Measurements from ENCODE around the gene APOB.

Gene APOB

DNA sequence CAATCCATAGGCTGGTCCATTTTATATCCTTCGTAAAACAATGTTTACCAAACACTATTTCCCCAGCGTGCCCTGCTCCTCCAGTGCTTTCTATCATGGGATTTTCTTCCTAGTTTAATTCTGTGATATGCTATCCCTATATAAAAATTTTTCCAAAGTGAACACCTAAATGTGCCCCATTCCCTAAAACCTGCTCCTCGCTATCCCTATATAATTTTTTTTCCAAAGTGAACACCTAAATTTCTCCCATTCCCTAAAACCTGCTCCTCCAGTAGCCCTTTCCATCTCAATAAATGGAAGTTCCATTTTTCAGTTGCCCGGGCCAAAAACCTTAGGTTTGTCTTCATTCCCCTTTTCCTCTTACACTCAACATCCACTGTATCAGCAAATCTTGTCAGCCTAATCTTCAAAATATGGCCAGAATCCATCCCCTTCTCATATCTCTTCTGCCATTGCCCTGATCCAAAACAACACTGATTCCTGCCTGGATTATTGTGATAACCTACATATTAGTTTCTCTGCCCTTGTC, 26.1 kb downstream of the APOB start:
- no peak for DNase-seq

DNA sequence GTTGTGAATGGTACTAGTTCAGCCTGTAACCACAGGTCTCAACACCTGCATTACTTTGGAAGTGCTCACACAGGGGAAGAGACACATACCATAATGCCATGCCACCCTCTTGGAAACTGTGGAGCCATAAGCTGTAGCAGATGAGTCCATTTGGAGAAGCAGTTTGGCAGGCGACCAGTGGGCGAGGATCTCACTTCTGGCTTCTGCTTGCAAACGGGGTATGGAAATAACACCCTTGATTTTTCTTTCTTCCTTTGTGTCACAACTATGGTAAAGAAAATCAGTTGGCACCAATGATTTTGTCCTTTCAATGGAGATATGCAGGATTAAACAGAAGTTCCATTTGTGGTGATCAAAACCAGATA, 28.6 kb downstream of the APOB start:
- DNase-seq = no peak

DNA sequence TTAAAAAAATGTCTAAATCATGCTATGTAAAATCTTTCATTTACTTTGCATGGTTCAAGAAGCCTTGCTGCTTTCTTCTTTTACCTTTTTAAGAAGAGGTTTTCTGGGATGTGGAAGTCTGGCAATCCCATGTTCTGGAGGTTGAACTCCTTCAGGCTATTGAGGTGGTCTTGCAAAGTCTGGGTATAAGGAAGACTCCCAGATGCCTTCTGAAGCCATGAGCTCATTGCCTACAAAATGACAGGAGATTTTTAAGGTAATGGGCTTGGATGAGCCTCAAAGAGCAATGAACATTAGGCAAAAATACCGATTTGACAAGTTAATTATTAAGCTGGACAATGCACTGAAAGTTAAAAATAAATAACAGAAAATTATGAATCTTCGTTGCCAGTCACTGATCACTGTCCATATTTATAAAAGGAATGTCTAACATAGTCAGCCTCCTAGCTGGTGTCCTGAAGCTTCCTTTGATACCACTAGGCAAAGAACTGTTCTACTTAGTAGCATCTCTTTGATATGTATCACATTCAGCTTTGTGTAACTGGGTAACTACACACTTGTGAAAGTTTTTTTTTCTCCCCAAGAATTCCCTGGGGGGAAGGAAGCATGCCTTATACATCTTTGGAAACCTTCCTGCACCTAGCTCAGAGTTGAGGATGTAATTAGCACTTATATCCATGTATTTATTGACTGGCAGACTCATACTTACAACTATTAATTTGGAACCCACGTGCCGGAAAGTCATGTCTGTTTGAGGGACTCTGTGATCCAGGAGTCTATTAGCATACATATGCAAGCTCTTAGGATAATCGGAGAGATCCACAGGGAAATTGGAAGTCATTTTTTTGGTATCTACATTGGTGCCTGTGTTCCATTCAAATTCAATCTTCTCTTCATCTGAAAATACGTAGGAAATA, 29.3 kb downstream of the APOB start:
- DNase-seq = no peak

- no peak for DNase-seq
Observed at GRCh38 chr2:21013043-21013816, 30.6 kb downstream of the APOB start.

GRCh38 chr2:21012557-21012937, 31.3 kb downstream of the APOB start:
- no peak for DNase-seq

- DNase-seq = no peak
Observed at GRCh38 chr2:21011876-21012556, 31.9 kb downstream of the APOB start.

DNA sequence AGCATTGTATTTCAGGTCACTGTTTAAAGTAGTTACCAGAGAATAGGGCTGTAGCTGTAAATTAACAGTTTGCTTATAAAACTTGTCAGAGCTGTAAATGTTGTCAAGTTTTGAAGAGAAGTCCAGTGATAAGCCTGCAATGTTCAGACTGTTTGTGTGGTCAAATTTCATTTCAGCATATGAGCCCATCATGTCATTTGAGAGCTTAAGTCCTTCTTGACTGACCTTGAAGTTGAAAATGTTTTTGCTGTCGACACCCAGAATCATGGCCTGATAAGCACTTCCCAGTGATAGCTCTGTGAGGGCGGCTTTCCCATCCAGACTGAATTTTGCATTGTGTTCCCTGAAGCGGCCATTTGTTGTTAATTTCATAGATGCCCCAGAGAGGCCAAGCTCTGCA, 32.4 kb downstream of the APOB start:
- DNase-seq = no peak

- no peak for DNase-seq
Observed at GRCh38 chr2:21010813-21011439, 32.9 kb downstream of the APOB start.

DNA sequence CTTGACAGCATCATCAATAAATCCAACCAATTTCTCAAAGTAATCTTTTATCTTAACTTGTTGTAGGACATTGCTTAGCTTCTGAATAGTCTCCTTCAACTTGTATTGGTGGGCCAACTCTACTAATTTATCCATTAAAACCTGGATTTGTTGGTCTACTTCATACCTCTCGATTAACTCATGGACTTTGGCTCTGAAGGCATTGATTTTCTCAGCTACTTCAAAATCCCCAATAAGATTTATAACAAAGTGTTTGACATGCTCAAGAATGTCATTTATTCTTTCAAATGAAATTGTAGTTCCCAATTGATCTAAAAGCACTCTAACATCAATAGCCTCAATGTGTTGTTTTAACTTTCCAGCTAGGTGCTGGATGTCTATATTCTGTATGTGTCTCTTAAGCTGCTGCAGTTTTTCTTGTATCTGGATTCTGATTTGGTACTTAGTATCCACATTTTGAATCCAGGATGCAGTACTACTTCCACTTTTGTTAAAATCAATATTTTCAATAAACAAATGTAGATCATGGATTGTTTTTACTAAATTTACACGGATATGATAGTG, 34.1 kb downstream of the APOB start:
- DNase-seq = no peak

- DNase-seq = no peak
Observed at GRCh38 chr2:21008790-21009661, 34.8 kb downstream of the APOB start.

GRCh38 chr2:21008014-21008789, 35.7 kb downstream of the APOB start:
- DNase-seq = no peak

DNA sequence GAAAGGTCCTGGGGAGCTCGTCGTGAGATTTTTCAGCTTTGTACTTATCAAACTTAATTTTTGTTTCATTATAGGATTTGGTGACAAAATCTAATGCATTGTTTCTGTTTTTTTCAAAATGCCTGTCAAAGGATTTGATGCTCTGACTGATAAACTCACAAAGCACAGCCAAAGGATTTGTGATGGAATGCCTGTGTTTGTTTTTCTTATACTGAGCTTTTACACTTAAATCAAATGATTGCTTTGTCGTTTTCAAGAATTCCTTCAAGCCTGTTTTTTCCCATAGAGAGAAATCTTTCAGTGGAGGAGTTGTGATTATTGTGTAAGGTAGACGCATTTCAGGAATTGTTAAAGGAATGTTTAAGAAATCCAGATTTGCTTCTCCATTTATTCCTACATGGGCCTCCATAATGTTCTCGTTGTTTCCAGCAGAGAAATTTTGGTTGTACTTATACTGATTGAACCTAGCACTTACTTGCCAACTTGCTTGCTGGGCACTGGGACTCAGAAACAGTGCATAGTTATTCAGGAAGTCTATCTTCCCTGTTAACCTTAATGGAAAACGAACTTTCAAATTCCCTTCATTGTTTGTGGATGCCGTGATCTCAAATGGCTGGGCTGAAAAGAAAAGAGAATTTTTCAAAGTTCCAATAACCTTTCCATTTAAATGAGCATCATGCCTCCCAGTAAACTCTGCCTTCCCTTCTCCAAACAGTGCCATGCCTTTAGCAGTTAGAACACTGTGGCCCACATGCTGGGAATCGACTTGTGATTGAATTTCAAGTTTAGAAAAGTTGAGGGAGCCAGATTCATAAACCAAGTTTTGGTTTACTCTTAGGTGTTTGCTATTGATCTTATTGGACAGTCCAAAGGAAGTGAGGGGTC, 36.5 kb downstream of the APOB start:
- DNase-seq = no peak

DNA sequence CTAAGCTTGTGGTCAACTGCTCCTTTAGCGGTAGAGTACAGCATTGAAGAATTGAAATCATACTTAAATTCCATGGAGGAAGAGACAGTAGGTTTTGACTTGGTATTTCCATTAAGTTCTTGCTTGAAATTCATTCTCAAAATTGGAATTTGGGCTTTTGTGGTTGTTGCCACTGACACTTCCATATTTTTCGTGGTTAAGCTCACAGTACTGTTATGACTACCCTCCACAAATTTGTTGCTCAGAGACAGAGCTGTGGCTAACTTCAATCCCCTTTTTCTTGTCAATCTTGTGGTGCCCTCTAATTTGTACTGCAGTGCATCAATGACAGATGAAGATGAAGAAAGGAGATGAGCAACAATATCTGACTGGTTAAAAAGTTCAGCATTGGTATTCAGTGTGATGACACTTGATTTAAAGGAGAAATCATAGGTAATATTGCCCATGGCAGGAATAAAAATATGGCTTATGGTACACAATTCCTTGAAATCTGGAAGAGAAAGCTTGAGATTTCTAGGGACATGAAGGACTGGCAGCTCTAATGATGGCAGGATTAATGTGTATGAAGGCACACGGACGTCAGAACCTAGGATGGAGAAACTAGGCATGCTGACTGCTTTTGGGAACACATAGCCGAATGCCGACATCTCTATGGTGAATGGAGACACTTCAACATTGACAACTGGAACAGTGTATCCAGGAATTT, 37.3 kb downstream of the APOB start:
- no peak for DNase-seq

GRCh38 chr2:21005700-21006422, 38.0 kb downstream of the APOB start:
- DNase-seq = no peak

DNA sequence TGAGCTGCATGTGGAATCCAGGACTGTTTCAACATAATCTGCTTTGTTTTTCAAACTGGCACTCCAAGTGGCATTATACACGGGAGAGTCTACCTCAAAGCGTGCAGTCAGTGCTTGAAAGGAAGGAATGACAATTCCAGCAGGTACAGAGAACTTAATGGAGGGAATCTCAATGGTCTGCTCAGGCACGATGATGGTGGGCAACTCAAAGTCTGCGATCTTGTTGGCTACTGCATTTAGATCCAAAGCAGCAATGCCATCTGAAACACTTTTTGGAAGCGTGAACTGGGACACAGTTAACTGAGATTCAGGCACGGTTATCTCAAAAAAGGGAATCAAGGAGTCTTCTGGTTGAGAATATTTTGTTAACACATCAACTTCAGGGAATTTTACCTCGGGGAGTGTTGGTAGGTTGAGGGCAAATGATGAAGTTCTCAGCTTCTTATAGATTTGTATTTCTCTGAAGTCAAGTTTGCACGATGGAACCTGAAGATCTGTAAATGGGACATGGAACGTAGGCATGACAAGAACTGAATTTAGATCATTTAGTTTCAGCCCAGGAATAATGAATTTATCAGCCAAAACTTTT, 38.7 kb downstream of the APOB start:
- DNase-seq = no peak

- DNase-seq = no peak
Observed at GRCh38 chr2:21004181-21004572, 39.7 kb downstream of the APOB start.

DNA sequence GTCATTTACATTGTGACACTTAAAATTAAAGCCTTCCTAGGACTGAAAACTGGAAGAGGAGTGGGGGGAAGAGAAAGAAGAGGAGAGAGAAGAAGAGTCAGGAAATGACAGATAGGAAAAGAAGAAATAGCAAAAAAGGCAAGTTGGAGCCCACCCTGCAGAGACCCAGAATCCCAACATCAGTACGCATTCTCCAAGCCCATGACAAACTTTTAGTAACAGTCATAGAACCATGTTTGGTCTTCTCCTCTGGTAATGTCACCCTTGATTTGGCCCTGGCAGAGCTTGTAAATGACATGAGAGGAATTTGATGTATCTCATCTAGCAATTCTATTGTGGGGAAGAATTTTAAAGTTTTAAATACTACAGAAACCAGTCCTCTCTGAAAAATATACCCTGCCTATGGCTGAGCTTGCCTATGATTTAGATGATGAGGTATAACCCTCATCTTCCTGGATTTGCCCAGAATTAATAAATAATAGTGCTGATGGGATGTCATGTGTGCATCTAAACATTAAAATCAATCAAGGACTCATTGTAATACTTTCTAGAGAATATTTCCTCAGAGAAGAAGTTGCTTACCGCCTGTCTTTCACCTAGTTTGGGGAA, 40.2 kb downstream of the APOB start:
- DNase-seq = no peak

GRCh38 chr2:21002814-21003192, 41.1 kb downstream of the APOB start:
- no peak for DNase-seq
